CD4-positive, alpha-beta T cell treated with Interleukin-2 at 100 ng/mL for 4 hours (primary cell): ENCODE measurements around the gene IFT57.
A peak's percentile ranks its signal among the peaks of the same experiment; 100 is the strongest.
"Not testable (repeated sequence)": the region's sequence is repeated elsewhere in the genome, so short reads cannot be mapped to it uniquely, and the experiment has no call there.

Source experiments
- DNase-seq: peaks from one replicate; pipeline ENCODE4 v3.0.0-alpha.2; 2020; ENCODE audit warnings: low spot score

IFT57 gene

GRCh38 chr3:108221911-108222852, at the start of gene IFT57:
Gene IFT57 (minus strand): TSS chr3:108222424. CDS start chr3:108222322, 102 bp downstream.
- DNase-seq: peak; percentile 96

GRCh38 chr3:108271626-108272025, 49.4 kb upstream of the IFT57 start:
- no peak for DNase-seq

GRCh38 chr3:108268235-108268634, 46.0 kb upstream of the IFT57 start:
- not testable (repeated sequence) for DNase-seq

DNA sequence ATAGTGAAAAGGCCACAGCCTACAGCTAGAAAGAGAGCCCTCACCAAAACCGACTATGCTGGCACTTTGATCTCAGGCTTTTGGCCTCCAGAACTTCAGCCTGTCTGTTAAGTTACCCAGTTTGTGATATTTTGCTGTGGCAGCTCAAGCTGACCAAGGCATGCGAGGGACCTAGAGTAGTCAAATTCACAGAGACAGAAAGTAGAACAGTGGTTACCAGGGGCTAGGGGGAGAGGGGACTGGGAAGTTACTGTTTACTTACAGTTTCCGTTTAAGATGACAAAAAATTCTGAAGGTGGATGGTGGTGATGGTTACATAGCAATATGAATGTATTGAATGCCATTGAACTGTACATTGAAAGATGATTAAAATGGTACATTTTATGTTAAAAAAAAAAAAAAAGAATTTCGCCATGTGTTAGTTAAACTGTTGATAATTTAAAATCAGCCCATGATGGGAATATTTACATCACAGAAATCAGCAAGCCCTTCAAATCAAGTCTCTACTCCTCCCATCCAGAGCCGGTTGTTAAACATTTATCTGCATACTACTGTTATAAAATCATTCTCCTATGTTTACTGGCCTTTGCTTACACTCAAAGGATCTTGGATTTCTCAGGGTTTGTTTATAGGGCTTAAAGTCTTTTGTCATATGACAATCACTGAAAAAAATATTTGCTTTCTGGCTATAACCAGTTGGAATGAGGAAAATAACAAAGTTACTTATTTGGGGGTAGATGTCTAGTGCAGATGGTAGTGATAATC, 42.5 kb upstream of the IFT57 start:
- DNase-seq: not testable (repeated sequence)

DNA sequence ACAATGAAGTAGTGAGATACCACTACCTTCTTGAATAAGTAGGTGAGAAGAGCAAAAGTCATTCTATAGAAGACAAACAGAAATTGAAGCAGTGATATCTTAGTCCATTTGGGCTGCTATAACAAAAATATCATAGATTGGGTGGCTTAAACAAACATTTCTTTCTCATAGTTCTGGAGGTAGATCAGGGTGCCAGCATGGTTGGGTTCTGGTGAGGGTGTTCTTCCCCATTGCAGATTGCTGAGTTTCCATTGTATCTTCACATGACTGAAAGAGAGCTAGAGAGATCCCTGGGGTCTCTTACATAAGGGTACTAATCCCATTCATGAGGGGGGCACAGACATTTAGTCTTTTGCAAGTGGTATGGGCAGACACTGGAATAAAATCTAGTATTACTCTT, 32.9 kb upstream of the IFT57 start:
- DNase-seq: no peak

DNA sequence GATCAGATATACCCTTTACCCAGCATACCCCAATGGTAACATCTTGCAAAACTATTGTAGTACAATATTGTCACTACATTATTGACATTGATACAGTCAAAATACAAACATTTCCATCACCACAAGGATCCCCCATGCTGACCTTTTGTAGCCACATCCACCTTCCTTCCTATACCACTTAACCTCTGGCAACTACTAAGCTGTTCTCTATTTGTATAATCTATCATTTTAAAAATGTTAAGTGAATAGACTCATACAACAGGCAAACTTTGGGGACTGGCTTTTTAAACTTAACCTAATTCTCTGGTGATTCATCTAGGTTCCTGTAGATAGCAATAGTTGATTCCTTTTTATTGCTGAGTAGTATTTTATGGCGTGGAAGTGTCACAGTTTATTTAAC, 29.6 kb upstream of the IFT57 start:
- DNase-seq: no peak

GRCh38 chr3:108251265-108251664, 29.0 kb upstream of the IFT57 start:
- no peak for DNase-seq

- no peak for DNase-seq
Observed at GRCh38 chr3:108250626-108251025, 28.4 kb upstream of the IFT57 start.

- DNase-seq: no peak
Observed at GRCh38 chr3:108243243-108243642, 21.0 kb upstream of the IFT57 start.

GRCh38 chr3:108242776-108243175, 20.6 kb upstream of the IFT57 start:
- no peak for DNase-seq

GRCh38 chr3:108241721-108242120, 19.5 kb upstream of the IFT57 start:
- DNase-seq: no peak

DNA sequence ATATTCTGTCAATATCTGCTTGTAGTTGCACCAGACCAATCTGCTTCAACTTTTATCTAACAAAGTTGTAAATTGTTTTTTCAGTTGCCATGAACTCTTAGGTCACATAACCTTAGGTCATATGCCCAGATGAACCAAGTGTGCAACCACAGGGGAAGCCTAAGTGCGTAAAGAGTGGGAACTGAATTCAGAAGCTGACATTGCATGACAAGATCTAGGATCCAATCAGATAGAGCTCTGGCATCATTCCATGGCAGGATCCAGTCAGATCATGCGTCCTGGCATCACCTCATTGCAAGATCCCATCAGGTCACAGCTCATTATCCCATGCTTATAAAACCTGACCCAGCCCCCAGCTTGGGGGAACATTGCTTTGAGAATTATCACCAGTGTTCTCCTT, 18.9 kb upstream of the IFT57 start:
- DNase-seq: no peak

- DNase-seq: no peak
Observed at GRCh38 chr3:108239082-108239481, 16.9 kb upstream of the IFT57 start.

DNA sequence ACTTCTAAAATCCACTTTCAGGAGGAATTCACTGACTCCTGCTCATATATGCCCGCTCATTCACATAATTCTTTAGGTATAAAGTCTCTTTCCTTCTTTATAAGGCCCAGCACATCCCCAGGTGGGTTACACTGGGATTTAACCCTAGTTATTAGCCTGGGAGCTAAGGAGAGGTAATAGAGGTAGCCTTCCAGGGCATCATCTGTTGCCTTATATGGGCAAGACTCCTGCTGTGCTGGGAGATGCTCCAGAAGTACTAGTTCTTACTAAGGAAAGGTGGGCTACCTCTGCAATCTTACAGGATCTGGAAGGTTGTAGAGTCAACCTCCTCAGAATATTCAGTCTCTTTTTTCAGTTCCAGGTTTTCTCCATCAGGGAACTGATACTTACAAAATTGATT, 13.1 kb upstream of the IFT57 start:
- DNase-seq: no peak

DNA sequence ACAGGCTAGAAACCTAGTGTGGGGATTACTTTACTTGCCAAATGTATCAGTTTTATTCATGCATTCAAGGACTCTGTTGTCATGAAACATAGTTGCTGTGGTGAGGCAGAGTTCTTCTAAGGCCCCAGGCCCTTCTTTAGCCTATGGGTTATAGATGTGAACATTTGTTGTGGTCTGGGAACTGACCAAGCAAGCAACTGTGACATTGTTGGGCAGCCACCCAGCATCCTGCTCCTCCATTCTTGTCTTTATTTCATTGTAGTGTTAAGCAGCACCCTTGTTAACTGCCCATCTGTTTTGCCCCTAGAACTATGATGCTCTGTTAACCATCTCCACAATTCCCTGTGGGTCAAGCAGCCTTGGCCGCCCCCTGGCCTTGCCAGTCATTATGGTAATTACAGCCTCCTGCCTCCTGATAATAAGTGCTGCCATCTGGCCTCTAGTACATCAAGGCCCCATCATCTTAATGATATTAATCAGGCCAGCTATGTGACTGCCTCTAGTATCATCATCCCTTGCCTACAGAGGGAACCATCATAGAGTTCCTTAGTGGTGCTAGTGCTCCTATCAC, 12.2 kb upstream of the IFT57 start:
- DNase-seq: no peak

DNA sequence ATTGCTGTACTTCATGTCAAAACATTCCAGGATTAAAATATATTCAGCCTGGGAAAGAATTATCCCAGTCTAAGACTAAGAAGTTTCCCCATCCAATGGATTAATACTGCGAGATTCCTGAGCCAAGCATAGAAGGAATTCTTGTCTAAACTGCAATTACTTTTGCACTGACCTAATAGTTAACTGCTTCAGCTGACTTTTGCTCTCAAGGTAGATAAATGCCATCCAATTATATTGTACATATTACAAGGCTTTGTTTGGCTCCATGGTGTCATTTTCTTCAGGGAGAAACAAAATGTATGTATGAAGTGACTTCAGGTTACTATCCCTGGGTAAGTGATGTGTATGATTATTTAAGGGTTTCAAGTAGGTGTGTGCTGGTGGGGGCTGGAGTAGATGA, 6.1 kb upstream of the IFT57 start:
- no peak for DNase-seq

- no peak for DNase-seq
Observed at GRCh38 chr3:108227131-108227530, 4.9 kb upstream of the IFT57 start.

GRCh38 chr3:108225221-108225620, 3.0 kb upstream of the IFT57 start:
- no peak for DNase-seq

DNA sequence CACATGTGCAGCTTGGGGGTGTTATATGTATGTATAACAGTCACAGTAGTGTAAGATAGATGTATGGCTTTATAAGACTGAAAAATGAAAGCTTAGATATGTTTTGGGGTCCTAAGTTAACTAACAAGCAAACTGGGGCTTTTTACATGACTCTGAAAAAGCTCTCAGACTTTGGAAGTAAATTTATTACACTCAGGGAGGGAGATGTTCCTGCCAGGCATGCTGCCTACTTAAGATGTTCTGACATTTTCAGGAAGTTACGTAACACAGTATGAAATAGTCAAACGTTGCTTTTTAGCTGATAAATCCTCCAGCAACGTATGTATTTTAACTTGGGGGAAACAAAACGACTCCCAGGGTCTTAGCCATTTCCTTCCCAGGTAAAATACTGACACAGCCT, 1.7 kb upstream of the IFT57 start:
- DNase-seq: no peak

- no peak for DNase-seq
Observed at GRCh38 chr3:108222853-108223565, 785 bp upstream of the IFT57 start.

- no peak for DNase-seq
Observed at GRCh38 chr3:108221393-108221792, 831 bp downstream of the IFT57 start.

GRCh38 chr3:108219336-108219735, 2.9 kb downstream of the IFT57 start:
- no peak for DNase-seq
